Heart left ventricle (tissue), 16 donors: ENCODE results near the gene STXBP2. TPM values are rescaled to one million over a fixed set of nuclear protein-coding genes. Genes with fewer than 3 reads are reported as not detected.
A peak's percentile ranks its signal among the peaks of the same experiment; 100 is the strongest.

ENCODE experiments used
- ATAC-seq, 4 donors: fragments of 200-7000 bp; cut with Tn5 transposase; one replicate each; pipeline ENCODE4 v1.9.1; 2020 to 2022; ENCODE audit warnings: moderate library complexity in 4 of 4, mild to moderate bottlenecking in 3 of 4, moderate number of reproducible peaks in 1 of 4
- DNase-seq, 5 donors: peaks; one replicate each; pipeline ENCODE4 v3.0.0-alpha.2; 2020
- H3K27ac ChIP-seq, 12 donors: fragments of 200-600 bp; sonication (generic) in 4 of 12; one replicate each; pipeline versions ENCODE4 v1.5.0 to v1.8.0; 2016 to 2022; ENCODE audit warnings: mild to moderate bottlenecking in 2 of 12
- H3K27me3 ChIP-seq, 9 donors: fragments of 200-600 bp; sonication (generic) in 2 of 9; one replicate each; pipeline versions ENCODE4 v1.5.1 to v1.8.0; 2016 to 2022; ENCODE audit warnings: mild to moderate bottlenecking in 3 of 9
- H3K36me3 ChIP-seq, 9 donors: fragments of 200-600 bp; sonication (generic) in 2 of 9; one replicate each; pipeline versions ENCODE4 v1.5.0 to v1.8.0; 2018 to 2022; ENCODE audit warnings: mild to moderate bottlenecking in 2 of 9
- H3K4me1 ChIP-seq, 12 donors: fragments of 200-600 bp; sonication (generic) in 4 of 12; one replicate each; pipeline versions ENCODE4 v1.5.0 to v1.8.0; 2016 to 2022; ENCODE audit warnings: mild to moderate bottlenecking in 3 of 12
- H3K4me3 ChIP-seq, 12 donors: fragments of 200-600 bp; sonication (generic) in 4 of 12; one replicate each; pipeline versions ENCODE4 v1.5.0 to v1.8.0; 2017 to 2022; ENCODE audit warnings: mild to moderate bottlenecking in 9 of 12, moderate library complexity in 4 of 12
- H3K9me3 ChIP-seq, 12 donors: fragments of 200-600 bp; sonication (generic) in 4 of 12; one replicate each; pipeline versions ENCODE4 v1.5.0 to v1.8.0; 2016 to 2022; ENCODE audit warnings: mild to moderate bottlenecking in 1 of 12
- CTCF ChIP-seq, 12 donors: fragments of 200-600 bp; sonication (generic) in 4 of 12; IDR thresholded peaks; one replicate each; pipeline versions ENCODE4 v1.5.0 to v1.8.0; 2018 to 2022; ENCODE audit warnings: antibody characterized with exemption in 12 of 12, mild to moderate bottlenecking in 5 of 12
- POLR2A ChIP-seq, 2 donors: fragments of 450-650 bp; IDR thresholded peaks; one replicate each; pipeline ENCODE4 v1.6.1; 2017; ENCODE audit warnings: antibody characterized with exemption in 2 of 2, mild to moderate bottlenecking in 2 of 2, moderate library complexity in 2 of 2
- WGBS, 4 donors: extraction: QIAGEN DNeasy Blood & Tissue Kit in 2 of 4; methylation state at CpG; one replicate each; pipeline versions ENCODE4 v1.1.5 to v1.1.7; 2013 to 2018; 5-methylcytosine and 5-hydroxymethylcytosine counted together
- intact Hi-C, 10 donors: fragments of 100-400 bp; cut with DNase I; formaldehyde crosslinking; loops; one replicate each; pipeline versions ENCODE4 v1.11.1 to v1.14.2; 2022
- polyA plus RNA-seq, 2 donors: library from polyadenylated mRNA; stranded (reverse); fragments of 200-250 nt; gene quantifications; one replicate each; pipeline ENCODE4 v1.2.3, GENCODE V29; 2013
- total RNA-seq, 9 donors: library from RNA; depleted of rRNA in 2 of 9; stranded (reverse); fragments of >200 nt in 2 of 9; fragmentation: NEBNext Ultra II Directional in 3 of 9; extraction: Animal tissue kit (Norgen Biotek cat#: 25700) in 3 of 9; gene quantifications; one replicate each; pipeline versions ENCODE4 v1.1.0 to v1.2.4, GENCODE V29; 2016 to 2023
- donor health status: ischemic (EF 13 %, LVEDD 7.1; RV severe dilation, severe dysfunction).
- donor health status: healthy with polysubstance abuse.
- donor health status: DM: no; HTN: yes; CAD: no.
- donor health status: DM: no; HTN: no; CAD: no.
- donor health status: ischemic (EF 25% LVEDD 6.9; RV normal size, moderate dysfunction).
- donor health status: ischemic (EF 25% LVEDD 5.7; RV mildly dilated, moderate dysfunction).
- donor health status: healthy.
- donor health status: DM: yes; HTN: yes; CAD: no.
- donor health status: ischemic (EF 35%, LVEDD 5.7; RV mildly dilated, moderate dysfunction).
- donor health status: nonischemic (EF 11% LVEDD 7.7; RV severe dilation, severe dysfunction).
- donor health status: DM: yes; HTN: yes; CAD: no.
- donor health status: PGD.
- donor health status: ischemic (EF 29% LVEDD 5.4; RV normal size, mild dysfunction).
- donor health status: nonischemic (EF 23%, LVEDD 6.1; RV moderate dilation, normal function).

The STXBP2 gene
- total and polyA plus RNA-seq, 11 donors, result 1.2 to 46.7 (median 4.7) TPM

- Histone ChIP-seq H3K27me3 (peaks cover 0 to 15% (median 0%) of the 10 kb centered on the region in 9 donors), H3K36me3 (peaks cover 0 to 11% (median 0%) of the 10 kb centered on the region in 9 donors), H3K9me3 (no peaks in the 10 kb centered on the region), H3K4me3 (no peak overlapping the region), H3K4me1 (peaks cover 0 to 15% (median 0%) of the 10 kb centered on the region in 12 donors), H3K27ac (no peak overlapping the region)
- intact Hi-C loops, result no loop called here
- ATAC-seq (no peak), DNase-seq (no peak)
- TF ChIP-seq POLR2A (IDR thresholded peaks at IDR 0.05) (no peak), CTCF (IDR thresholded peaks at IDR 0.05) (no peak)
- 89 to 95% (median 91%) methylated on average over 16 to 26 of the region's 26 CpGs for WGBS, 4 donors
Measured at GRCh38 chr19:7647156-7647555, 10.2 kb downstream of the STXBP2 start.

- peaks cover 0 to 15% (median 0%) of the 10 kb centered on the region in 9 donors for H3K27me3 ChIP-seq
- TF ChIP-seq CTCF (IDR thresholded peaks at IDR 0.05) (no peak), POLR2A (IDR thresholded peaks at IDR 0.05) (no peak)
- no peak overlapping the region for H3K4me3 ChIP-seq
- H3K9me3 ChIP-seq, result no peaks in the 10 kb centered on the region
- ATAC-seq, result peak in 2 of 4 donors; percentile 32 to 41
- H3K27ac ChIP-seq, result no peak overlapping the region
- H3K4me1 ChIP-seq, result peaks cover 0 to 19% (median 0%) of the 10 kb centered on the region in 12 donors
- intact Hi-C loops, result no loop called here
- DNase-seq, result no peak
- WGBS, 4 donors, result 61 to 65% (median 63%) methylated on average over 14 to 15 of the region's 15 CpGs
- peaks cover 0 to 11% (median 0%) of the 10 kb centered on the region in 9 donors for H3K36me3 ChIP-seq
Measured at GRCh38 chr19:7648265-7649014, 11.5 kb downstream of the STXBP2 start.

GRCh38 chr19:7650148-7650547, 13.2 kb downstream of the STXBP2 start:
- no peaks in the 10 kb centered on the region for H3K9me3 ChIP-seq
- H3K4me1 ChIP-seq, result peaks cover 0 to 11% (median 0%) of the 10 kb centered on the region in 12 donors
- intact Hi-C loops, result loop anchor here in 7 of 10 donors (5.0 to 10.0 kb wide), 6 partner anchors 145 to 602 kb away; partner anchors contain the start of gene MAP2K7 (in 1 of the 7)
- H3K36me3 ChIP-seq, result peaks cover 0 to 11% (median 0%) of the 10 kb centered on the region in 9 donors
- H3K27ac ChIP-seq, result no peak overlapping the region
- TF ChIP-seq CTCF (IDR thresholded peaks at IDR 0.05), result no peak
- no peak for TF ChIP-seq POLR2A (IDR thresholded peaks at IDR 0.05)
- DNase-seq (no peak), ATAC-seq (no peak)
- H3K4me3 ChIP-seq, result no peak overlapping the region
- H3K27me3 ChIP-seq, result peaks cover 0 to 15% (median 0%) of the 10 kb centered on the region in 9 donors
- 27 to 57% (median 37%) methylated on average over 2 of the region's 2 CpGs for whole genome bisulfite sequencing, 4 donors

GRCh38 chr19:7652061-7652641, 15.2 kb downstream of the STXBP2 start:
- Histone ChIP-seq H3K27ac (peak overlapping the region in 2 of 12 donors; percentile 23 to 51), H3K27me3 (peaks cover 0 to 6% (median 0%) of the 10 kb centered on the region in 9 donors), H3K4me3 (peak overlapping the region in 9 of 12 donors; percentile 16 to 42 (median 25)), H3K9me3 (no peaks in the 10 kb centered on the region), H3K4me1 (peaks cover 0 to 18% (median 0%) of the 10 kb centered on the region in 12 donors), H3K36me3 (peaks cover 0 to 2% (median 0%) of the 10 kb centered on the region in 9 donors)
- 4 to 7% (median 5%) methylated on average over 28 of the region's 28 CpGs for WGBS, 4 donors
- ATAC-seq, result peak; percentile 58 to 88 (median 82)
- intact Hi-C loops, result loop anchor here in 8 of 10 donors (1.0 to 10.0 kb wide), 9 partner anchors 27 to 600 kb away; partner anchors contain the start of genes TRAPPC5 (in 3 of the 8) and MAP2K7 (in 1 of the 8)
- TF ChIP-seq POLR2A (IDR thresholded peaks at IDR 0.05), result no peak
- TF ChIP-seq CTCF (IDR thresholded peaks at IDR 0.05), result peak; percentile 96 to 99 (median 98)
- DNase-seq, result peak; percentile 74 to 92 (median 80)
